ENCODE results near the gene WNT11.

GRCh38 chr11:76228071-76228874 lies 22.0 kb upstream of the WNT11 start:
- TF ChIP-seq SUZ12 (IDR thresholded peaks at IDR 0.05; ENCODE audit: extremely low read depth, insufficient read depth, insufficient read length) = no peak
- TF ChIP-seq ZNF274 (IDR thresholded peaks at IDR 0.05; ENCODE audit: low read depth, low read length) = no peak
- no peak for TF ChIP-seq YY1 (IDR thresholded peaks at IDR 0.05; ENCODE audit: insufficient read depth, insufficient read length)
